GM20431 (cell line): ENCODE results near the gene COPS8.

Experiments used
- in situ Hi-C: fragments of 300-500 bp; cut with MseI, MboI; formaldehyde crosslinking; loops from one replicate; pipeline ENCODE4 v1.15.0; 2020; ENCODE audit warnings: low sequenced_read_pairs; ENCODE audit not compliant: unreplicated experiment

COPS8 gene

DNA sequence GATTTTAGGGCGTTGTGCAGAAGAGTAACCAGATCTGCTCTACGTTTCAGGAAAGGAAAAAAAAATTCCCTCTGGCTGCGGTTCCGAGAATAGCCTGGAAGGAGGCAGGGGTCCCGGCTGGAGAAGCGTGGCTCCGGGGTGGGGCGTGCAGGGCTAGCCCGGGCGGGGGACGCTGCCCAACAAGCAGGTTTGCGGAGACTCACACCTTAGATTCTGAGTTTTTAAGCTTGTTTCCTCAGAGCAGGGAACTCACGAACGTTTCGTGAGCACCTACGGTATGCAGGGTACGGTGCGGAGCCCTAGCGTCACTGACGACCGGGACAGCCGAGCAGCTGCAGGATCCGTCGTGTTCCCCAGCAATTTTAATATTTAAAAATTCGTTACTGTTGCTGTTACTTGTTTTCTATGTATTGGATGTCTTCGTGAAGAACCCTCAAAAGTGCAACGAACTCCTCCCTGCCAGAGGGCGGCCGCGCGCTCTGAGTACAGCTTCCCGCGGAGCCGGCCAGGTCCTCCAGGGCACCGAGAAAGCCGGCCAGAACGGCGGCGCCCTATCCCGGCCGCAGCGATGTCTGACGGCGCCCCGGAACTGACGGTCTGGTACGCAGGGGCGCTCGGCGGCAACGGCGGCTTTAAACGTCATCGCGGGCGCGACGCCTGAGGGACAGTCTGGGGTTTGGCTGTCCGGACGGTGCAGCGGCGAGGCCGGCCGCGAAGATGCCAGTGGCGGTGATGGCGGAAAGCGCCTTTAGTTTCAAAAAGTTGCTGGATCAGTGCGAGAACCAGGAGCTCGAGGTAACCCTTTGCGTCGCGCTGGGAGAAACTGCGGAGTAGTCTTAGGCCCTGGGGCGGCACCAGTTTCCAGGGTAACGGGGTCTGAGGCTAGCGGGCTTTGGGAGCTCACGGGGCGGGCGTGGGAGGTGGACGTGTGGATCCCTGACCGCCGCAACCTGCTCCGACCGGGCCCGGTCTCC is at the start of gene COPS8:
TSS of gene COPS8 (plus strand) at position 642 of the 974 bp plus-strand sequence. CDS start at position 718, 76 bp downstream.
- in situ Hi-C loops, result no loop called here

DNA sequence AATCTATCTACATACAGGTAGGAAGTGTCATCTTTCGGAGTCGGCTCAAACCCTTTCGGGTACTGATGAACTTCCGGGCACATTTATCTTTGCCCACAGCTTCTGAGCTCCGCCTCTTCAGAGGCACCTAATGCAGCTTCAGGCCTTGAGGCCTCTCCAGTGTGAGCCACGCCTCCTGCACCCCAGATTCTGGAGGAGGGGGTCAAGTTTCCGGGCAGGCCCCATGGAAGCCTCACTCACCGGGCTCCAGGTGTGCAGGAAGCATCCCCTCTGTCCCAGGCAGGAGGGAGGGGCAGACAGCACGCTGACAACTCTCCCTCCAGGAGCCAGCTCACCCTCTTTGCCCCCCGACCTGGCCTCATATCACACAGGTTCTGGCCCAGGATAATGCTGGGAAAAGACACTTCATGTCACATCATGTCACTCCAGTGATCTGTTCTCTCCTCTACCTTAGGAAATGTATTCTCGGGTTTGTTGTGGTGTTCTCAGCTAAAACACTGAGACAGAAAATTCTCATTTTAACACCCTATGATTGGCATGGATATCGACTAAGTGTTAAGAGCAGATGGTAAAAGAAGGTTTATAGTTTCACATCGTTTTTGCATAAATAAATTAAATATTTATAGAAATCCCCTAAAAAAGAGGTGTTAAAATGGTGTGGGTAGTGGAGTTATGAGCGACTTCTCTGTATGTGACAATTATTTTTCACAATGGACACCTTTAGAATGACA is 46.2 kb upstream of the COPS8 start:
- in situ Hi-C loops, result no loop called here

DNA sequence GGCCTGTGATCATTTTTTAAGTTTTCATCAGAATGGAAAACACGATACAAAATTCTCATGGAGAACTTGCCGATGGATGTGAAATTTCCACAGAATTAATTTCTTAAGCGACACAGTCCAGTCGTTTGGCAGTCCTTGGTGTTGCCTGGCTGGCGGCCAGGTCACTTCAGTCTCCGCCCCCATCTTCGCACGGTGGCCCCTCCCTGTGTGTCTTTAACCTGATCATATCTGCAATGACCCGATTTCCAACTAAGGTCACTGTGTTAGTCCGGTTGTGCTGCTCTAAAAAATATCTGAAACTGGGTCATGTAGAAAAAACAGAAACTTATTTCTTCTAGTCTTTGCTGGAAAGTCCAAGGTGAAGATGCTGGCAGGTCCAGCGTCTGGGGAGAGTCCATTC is 44.5 kb upstream of the COPS8 start:
- in situ Hi-C loops, result no loop called here

GRCh38 chr2:237042101-237042500 is 43.6 kb upstream of the COPS8 start:
- in situ Hi-C loops, result no loop called here

DNA sequence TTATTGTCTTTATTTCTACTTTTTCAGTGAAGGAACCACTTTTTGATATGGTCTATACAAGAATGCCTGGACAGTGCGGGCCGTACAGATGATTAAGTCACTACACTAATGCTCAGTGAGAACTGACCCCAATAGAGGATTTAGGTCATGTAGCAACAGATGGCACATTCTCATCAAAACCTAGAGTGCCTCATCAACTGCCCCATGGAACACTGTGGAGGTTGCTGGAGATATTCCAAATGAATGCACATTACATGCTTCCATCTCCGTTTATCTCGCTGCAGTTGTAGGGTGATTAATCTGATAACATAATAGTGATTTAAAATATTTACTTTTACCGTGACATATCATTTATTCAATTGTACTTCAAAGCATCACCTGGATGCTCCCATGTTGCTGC is 41.8 kb upstream of the COPS8 start:
- in situ Hi-C loops, result no loop called here

- in situ Hi-C loops, result no loop called here
Measured at GRCh38 chr2:237044281-237044680, 41.4 kb upstream of the COPS8 start.

DNA sequence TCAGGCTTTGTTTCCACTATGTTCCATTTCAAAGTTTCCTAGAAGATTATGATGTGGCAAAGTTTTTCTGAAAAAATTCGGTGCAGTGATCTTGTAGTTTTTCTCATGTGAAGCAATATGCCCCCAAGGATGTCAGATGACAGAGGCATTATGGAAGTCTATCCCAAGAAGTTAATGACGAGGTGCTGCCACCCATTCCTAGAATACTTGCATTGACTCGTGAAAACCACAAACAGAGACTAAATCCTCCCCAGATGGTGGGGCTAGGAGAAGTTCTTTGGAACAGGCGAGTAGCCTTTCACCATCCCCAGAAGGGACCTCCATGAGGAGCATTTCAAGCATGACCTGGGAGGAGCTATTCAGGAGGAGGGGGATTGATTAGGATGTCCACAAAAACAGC is 40.2 kb upstream of the COPS8 start:
- in situ Hi-C loops, result no loop called here

DNA sequence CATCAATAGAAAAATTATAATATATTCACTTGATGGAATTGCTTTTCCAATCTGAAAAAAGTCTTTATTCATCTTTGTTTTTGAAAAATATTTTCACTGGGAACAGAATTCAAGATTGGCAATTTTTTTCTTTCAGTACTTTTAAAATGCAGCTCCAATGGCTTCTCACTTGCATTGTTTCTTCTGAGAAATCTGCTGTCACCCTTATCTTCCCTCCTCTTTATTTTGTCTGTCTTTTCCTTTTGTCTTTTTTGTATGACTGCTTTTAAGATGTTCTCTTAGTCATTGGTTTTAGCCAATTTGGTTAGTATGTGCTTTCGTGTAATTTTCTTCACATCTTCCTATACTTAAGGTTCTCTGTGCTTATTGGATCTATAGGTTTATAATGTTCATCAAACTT is 37.1 kb upstream of the COPS8 start:
- in situ Hi-C loops, result no loop called here

GRCh38 chr2:237051861-237052260 is 33.8 kb upstream of the COPS8 start:
- in situ Hi-C loops, result loop anchor here (25.0 kb wide), 1 partner anchor 540 kb away; a partner anchor contains a TSS

DNA sequence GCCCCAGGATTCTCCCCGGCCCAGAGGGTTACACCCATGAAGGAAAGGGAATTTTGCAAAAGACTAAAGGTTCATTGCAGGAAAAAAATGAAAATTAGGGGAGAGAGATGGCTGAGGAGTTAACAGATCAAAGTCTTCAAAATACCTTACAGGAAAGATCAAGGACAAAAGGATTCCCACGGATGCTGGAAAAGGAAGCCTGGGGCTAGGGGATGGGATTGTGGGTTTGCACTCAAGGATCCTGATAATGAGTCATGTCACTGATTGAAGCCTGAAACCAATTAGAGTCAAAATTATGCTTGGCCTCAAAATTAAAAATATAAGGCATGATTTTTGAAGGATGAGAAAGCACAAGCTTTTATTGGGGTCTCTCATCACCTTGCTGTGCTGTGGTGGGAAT is 32.6 kb upstream of the COPS8 start:
- in situ Hi-C loops, result loop anchor here (25.0 kb wide), 1 partner anchor 541 kb away; a partner anchor contains a TSS

GRCh38 chr2:237055386-237056100 is 30.1 kb upstream of the COPS8 start:
- in situ Hi-C loops, result loop anchor here (25.0 kb wide), 1 partner anchor 543 kb away; a partner anchor contains a TSS

GRCh38 chr2:237056287-237056875 is 29.3 kb upstream of the COPS8 start:
- in situ Hi-C loops, result loop anchor here (25.0 kb wide), 1 partner anchor 544 kb away; a partner anchor contains a TSS

- in situ Hi-C loops, result loop anchor here (25.0 kb wide), 1 partner anchor 545 kb away; a partner anchor contains a TSS
Measured at GRCh38 chr2:237057107-237057506, 28.6 kb upstream of the COPS8 start.

DNA sequence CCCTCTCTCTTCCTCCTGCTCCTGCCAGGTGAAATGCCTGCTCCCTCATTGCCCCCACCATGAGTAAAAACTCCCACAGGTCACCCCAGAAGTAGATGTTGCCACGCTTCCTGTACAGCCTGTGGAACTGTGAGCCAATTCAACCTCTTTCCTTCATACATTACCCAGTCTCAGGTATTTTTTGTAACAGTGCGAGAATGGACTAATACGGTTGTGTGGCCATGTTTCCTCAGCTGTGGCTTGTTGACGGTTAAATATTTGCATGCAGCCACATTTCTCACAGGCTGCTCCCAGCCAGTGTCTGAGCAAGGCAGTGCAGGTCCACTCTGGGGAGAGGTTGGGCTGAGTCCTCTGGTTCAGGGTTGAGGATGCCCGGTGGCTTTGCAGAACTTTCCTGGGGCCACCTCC is 27.8 kb upstream of the COPS8 start:
- in situ Hi-C loops, result loop anchor here (25.0 kb wide), 1 partner anchor 546 kb away; a partner anchor contains a TSS

GRCh38 chr2:237058423-237058822 is 27.3 kb upstream of the COPS8 start:
- in situ Hi-C loops, result loop anchor here (25.0 kb wide), 1 partner anchor 546 kb away; a partner anchor contains a TSS

DNA sequence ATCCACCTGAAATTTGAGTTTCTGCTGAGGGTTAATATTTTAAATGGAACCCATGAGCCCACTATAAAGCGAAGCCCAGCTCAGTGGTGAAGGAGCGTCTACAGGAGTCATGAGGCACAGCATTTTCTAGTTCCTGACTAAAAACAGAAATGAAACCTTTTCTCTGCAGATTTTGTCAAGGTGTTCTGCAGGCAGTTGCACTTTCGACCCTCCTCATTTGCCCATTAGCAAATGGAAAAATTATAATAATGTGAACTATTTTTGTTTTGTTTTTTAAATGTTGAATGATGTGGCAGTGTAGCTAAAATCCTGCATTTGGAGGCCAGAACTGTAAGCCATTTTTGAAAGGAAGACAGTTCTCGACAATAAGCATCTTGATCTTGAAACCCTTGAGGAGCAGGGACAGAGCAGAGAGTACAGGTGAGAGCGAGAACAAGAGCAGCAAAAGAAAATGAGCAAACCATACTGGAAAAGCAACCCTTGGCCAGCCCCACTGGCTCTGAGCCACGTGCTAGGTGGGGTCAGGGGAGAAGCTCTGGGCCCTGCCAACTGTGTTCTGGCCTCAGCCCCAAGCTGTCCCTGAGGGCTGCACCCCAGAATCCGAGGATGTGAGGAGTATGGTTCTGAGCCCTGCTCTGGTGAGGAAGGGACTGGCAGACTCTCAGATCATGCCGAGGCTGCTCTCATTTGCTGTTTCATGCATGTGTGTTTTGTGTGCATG is 26.4 kb upstream of the COPS8 start:
- in situ Hi-C loops, result loop anchor here (25.0 kb wide), 1 partner anchor 547 kb away; a partner anchor contains a TSS

DNA sequence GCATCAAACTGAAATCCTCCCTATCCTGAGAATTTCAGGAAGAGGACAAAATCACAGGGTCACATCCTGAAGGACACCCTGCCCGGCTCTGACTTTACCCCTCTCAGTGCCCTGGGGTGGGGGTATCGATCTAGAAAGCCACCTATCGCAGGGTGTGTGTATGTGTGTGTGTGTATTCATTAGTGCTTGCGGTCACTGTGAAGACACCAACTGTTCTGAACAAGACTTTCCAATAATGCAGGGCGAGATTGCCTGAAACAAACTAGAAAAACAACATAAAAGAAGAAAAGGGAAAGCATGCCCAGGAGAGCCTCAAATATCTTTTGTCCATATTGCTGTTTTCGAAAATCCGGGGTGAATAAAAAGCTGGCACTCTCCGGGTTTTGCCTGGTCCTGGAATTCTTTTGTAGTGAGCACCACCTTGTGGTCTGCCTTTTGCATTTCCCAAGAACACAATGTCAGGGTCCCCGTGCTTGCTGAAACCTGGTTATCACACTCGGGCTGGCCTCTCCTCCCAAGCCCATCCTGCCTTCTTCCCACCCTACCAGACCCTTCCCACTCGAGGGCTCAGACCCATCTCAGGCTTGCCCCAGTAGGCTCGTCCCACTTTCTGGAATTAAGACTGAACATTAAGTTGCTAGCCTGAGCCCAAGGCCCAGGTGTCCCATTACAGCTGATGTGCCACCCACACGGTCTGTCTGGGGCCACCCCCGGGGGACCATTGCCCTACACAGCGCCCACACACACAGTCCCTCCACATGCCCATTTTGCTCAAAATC is 25.0 kb upstream of the COPS8 start:
- in situ Hi-C loops, result loop anchor here (25.0 kb wide), 1 partner anchor 548 kb away; a partner anchor contains a TSS

GRCh38 chr2:237061356-237061755 is 24.3 kb upstream of the COPS8 start:
- in situ Hi-C loops, result loop anchor here (25.0 kb wide), 1 partner anchor 549 kb away; a partner anchor contains a TSS
